Dermis blood vessel endothelial cell (primary cell): ENCODE measurements around the gene LAMC3. TPM values are rescaled to one million over a fixed set of nuclear protein-coding genes. Genes with fewer than 3 reads are reported as not detected.

Experiments
- DNase-seq: peaks from one replicate; pipeline ENCODE4 v3.0.0; 2010
- total RNA-seq: library from RNA; depleted of rRNA; stranded (reverse); fragments of >200 nt; gene quantifications from 2 replicates; pipeline ENCODE4 v1.2.3, GENCODE V29; 2014

Gene LAMC3
- total RNA-seq, 1 donor from 2014 or later = 0.51 TPM

DNA sequence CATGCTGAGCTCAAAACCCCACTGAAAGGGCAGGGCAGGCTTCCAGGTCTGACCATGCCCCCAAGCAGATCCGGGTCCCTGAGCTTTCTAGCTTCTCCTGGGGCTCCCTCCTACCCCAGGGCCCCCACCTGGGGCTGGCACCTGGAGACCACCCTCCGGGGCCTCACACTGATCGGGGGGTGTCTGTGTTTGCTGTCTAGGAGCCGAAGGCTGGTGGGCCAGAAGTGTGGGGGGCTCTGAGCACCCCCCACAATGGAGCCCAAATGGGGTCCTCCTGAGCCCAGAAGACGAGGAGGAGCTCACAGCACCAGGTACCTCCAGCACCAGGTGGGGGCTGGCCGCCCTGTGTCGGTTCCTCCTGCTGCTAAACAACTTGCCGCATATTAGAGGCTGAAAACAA, 39.8 kb downstream of the LAMC3 start:
- DNase-seq = no peak

DNA sequence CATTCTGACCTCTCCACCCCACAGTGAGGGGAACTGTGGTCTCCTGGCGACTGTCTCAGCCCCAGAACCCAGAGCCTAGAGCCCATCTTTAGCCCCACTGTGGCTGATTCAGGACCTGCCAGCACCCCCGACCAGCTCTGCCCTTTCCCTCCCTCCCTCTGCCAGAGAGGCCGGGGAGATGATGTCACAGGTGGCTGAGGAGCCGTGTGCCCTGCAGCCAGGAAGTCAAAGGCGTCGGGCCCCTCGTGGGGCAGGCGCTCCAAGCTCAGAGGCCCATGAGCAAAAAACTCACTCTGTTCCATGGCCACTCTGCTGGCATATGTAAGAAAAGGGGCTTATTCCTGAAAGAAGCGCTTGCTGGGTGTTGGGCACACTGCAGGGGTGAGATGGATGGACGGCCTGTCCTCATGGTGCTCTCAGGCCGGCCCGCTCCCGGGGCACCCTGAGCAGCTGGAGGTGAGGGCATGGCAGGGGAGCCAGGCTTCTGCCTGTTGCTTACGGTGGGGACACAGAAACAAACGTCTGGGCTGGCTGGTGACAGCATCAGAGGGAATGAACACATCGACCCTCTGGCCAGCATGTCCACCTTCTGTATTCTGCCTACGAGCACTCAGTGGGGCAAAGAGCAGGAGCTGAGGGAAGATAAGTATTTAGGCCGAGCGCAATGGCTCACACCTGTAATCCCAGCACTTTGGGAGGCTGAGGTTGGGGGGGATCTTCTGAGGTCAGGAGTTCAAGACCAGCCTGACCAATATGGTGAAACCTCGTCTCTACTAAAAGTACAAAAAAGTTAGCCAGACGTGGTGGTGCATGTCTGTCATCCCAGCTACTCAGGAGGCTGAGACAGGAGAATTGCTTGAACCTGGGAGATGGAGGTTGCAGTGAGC, 41.1 kb downstream of the LAMC3 start:
- DNase-seq = peak; percentile 11

DNA sequence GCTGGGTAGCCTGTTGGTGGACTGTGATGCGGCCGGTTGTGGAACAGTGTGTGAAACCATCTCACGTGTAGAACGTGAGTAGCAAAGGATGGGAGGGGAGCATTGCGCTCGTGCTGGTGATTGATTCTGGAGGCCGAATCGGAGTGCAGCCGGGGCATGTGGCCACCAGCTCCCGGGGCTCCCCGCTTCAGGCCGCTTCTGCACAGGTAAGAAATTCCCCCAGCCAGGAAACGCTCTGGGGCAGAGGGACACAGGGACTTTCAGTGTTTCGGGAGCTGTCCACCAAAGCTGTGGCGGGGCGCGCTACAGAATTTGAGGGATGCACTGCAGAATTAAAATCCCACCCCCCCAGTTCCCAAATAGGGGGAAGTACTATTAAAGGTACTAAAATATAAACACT, 41.9 kb downstream of the LAMC3 start:
- no peak for DNase-seq

DNA sequence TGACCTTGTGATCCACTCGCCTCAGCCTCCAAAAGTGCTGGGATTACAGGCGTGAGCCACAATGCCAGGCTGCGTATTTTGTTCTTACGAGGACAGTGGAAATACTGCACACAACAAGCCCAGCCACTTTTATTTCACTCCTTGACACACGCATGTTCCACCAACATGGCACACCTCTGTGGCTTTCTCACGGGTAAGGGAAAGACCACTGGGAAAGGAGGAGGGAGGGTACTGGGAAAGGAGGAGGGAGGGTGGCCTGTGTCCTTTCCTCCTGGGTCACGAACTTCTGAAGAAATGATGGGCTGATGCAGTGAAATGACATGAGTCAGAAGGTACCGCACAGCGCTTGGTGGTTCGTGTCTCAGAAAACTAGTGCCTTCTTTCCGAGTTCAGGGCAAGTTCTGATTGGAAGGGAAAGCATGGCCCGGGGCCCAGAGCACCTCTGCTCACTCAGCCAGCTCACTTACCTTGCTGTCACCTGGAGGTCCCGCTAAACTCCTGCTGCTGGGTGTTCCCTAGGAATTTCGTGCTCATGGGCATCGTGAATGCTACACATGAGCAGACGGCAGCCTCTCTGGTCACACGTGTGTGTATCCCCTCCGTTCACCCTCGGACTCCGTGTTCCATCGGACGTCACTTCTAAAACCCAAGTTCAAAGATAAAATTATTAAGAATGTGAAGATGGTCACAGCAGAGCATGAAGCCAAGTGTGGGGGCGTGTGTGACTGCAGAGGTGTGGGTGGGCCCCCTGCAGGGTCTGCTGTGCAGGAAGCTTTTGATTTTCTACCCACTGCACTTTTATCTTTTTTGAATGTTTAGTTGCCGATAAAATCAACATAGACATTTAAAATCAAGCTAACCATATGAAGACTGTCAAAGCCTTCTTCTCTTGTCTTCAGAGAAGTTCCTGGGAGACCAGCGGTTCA, 42.9 kb downstream of the LAMC3 start:
- DNase-seq = no peak

DNA sequence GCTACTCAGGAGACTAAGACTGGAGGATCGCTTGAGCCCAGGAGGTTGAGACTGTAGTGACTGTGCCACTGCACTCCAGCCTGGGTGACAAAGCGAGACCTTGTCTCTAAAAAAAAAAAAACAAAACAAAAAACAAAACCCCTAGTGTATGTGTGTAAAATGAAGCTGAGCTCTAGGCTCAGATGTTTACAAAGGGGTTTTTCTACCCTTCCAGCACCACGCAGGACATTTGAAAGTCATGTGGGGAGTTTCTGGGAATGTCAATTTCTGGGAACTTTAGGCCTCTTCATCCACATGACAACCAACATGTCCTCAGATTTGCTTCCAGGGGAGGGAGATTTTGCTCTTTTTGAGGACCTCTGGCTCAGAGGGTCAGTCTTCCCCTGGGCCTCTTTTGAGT, 44.9 kb downstream of the LAMC3 start:
- DNase-seq = no peak

DNA sequence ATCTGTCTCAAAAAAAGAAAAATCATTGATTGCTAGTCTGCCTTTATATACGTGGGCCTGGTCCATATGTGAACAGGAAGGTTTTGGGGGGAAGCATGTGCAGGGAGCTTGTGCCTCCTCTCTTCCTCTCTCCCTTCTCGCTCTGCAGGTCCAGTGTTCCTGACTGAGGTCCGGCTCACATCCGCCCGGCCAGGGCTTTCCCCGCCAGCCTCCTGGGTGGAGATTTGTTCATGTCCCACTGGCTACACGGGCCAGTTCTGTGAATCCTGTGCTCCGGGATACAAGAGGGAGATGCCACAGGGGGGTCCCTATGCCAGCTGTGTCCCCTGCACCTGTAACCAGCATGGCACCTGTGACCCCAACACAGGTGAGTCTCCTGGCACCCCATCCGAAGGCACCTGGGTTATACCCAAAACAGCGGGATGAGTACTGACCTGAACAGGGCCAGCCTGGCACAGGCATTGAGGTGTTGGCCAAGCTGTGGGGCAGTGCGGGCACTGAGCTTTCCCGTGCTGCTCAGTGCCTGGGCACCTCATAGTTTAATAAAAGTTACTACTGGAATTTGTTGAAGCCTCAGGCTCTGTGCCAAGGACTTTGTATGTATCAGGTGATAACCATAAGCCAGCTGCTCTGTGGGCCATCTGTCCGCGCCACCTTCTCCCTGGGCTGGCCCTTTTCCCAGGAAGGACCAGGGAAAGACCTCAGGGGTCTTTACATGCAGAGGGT, 48.0 kb downstream of the LAMC3 start:
- DNase-seq = no peak

DNA sequence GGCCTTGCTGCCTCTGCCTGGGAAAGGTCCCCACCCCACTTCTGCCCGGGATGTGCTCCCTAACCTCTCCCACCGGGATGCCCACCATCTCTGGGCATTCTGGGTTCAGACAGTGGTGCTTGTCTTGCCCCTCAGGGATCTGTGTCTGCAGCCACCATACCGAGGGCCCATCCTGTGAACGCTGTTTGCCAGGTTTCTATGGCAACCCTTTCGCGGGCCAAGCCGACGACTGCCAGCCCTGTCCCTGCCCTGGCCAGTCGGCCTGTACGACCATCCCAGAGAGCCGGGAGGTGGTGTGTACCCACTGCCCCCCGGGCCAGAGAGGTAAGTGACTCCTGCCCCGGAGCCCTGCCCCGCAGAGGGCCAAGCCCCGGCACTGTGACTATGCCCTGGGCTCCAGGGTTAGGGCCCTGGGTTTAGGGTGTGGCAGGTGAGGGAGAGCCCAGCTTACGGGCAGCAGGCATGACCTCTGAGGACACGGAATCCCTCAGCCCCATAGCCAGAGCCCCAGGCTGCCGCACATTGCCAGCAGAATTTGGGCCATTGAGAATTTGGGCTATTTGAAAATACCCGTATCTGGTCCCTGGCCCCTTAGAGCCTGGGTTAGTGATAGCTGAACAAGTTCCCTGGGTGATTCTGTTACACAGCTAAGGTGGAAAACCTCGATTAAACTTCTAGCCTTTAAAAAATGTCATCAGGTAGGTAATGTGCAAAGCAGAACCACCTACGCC, 52.1 kb downstream of the LAMC3 start:
- no peak for DNase-seq

DNA sequence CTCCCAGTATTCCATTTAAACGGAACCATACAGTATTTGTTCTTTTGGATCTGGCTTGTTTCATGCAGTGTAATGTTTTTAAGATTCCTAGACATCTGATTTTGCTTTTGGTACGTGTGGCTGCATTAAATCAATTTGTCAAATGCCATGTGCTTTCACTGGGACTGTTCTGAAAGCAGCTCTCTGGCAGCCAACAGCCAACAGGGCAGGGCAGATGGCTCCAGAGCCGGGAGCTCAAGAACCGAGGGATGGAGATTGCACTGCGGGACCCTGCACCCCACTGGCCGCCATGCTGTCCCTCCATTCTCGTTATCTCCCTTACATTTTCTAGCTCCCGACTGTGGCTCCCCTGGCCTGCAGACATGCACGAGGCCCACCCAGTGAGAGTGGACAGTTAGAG, 54.0 kb downstream of the LAMC3 start:
- no peak for DNase-seq

DNA sequence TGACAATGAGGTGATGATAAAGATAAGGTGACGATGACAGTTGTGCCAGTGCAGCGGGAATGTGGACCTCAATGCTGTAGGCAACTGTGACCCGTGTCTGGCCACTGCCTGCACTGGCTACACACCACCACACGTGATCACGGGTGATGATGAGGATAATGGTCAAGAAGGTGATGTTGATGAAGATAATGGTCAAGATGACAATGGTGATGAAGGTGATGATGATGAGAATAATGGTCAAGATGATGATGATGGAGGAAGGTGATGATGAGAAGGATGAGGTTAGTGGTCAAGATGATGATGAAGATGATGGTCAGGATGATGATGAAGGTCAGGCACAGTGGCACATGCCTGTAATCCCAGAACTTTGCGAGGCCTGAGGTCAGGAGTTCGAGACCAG, 56.6 kb downstream of the LAMC3 start:
- DNase-seq = no peak

DNA sequence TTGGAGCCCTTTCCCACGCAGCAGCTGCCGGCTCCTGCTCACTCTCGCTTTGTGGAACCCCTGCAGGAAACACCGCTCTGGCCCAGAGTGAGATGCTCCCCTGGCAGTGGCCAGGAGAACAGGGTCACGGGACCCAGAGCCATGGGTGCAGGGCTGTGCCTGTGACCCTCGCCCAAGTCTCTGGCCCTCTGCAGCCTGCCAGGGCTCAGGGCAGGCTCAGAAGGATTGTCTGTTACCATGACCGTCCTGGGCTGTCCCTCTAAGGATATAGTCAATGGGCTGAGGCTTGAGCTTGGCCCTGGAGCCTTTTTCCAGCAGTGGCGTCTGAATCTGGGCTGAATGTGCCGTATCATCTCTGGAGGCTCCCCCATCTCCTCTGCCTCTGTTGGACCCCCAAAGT, 58.7 kb downstream of the LAMC3 start:
- no peak for DNase-seq

DNA sequence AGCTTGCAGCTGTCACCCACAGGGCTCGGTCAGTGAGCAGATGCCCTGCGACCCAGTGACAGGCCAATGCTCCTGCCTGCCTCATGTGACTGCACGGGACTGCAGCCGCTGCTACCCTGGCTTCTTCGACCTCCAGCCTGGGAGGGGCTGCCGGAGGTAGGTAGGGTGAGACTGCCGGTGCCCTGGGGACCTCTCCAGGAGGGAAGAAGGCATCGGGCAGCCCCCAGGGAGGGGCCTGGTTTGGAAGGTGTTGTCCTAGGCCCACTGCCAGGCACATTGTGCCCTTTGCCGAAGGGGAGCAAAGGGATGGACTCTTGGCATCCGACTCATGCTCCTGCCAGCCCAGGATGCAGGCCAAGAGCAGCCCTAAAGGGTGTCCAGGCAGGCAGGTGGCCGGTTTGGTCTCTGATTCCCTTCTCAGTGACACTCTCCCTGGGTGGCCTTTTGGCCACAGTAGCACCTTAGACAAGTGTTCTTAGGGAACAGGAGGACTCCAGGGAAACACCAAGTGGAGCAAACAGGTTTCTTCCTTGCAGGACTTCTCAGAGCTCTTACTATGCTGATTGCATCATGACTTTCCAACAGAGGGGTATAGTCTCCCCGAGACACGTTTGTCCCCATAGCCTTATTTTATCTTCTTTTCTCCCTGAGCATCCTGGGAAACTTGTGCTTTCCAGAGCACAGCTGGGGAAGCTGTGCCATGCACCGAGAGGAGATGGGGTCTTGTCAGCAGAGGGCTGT, 59.3 kb downstream of the LAMC3 start:
- no peak for DNase-seq

DNA sequence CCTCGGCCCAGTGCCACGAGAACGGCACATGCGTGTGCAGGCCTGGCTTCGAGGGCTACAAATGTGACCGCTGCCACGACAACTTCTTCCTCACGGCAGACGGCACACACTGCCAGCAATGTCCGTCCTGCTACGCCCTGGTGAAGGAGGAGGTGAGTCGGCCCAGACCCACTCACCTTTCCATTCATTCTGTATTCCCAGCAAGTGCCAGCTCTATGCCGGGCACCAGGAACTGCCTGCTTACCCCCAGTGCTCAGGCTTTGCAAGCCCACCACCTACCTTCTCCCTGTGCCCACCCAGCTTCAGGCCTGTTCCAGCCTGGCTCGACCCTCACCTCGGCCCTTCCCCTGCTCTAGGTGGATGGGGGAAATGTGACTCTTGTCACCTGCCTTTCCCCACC, 60.7 kb downstream of the LAMC3 start:
- DNase-seq = no peak

DNA sequence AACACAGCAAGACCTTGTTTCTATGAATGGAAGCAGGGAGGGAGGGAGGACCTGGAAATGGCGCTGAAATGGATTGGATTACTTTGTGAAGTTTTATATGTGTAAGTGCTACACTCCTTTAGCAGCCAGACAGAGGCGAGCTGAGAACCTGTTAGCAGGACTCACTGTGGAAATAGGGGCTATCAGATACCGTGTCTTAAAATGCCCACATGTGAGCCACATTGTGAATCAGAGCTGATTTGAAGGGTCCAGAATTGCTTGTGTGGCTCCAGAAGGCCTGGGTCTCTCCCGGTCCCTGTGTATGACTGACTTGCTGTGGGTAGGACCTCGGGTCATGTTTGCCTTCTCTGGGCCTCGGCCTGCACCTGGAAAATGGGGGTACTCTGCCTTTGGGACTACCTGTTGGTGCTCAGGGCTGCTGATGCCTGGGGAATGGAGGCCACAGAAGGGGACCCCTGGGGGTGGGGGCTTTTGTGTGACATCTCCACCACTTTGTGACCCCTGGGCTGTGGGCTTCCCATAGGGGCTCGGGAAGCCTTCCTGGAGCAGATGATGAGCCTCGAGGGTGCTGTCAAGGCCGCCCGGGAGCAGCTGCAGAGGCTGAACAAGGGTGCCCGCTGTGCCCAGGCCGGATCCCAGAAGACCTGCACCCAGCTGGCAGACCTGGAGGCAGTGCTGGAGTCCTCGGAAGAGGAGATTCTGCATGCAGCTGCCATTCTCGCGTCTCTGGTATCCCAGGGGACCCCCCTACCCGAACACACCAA, 63.3 kb downstream of the LAMC3 start:
- DNase-seq = no peak

DNA sequence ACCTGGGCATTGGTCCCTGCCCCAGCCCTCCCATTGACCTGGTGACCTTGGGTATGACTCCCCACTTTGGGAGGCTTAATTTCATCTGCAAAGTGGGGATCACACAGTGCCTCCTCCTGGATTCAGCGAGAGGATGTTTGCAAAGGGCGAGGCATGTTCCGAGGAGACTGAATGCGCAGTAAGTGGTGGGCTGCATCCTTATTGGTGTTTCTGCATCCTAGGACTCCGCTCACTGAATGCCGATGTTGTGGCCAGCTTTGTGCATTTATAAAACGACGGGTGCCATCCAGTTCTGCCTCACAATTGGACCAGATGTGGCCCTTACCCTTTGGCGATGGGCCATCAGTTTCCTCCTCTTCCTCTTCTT, 63.9 kb downstream of the LAMC3 start:
- DNase-seq = no peak

DNA sequence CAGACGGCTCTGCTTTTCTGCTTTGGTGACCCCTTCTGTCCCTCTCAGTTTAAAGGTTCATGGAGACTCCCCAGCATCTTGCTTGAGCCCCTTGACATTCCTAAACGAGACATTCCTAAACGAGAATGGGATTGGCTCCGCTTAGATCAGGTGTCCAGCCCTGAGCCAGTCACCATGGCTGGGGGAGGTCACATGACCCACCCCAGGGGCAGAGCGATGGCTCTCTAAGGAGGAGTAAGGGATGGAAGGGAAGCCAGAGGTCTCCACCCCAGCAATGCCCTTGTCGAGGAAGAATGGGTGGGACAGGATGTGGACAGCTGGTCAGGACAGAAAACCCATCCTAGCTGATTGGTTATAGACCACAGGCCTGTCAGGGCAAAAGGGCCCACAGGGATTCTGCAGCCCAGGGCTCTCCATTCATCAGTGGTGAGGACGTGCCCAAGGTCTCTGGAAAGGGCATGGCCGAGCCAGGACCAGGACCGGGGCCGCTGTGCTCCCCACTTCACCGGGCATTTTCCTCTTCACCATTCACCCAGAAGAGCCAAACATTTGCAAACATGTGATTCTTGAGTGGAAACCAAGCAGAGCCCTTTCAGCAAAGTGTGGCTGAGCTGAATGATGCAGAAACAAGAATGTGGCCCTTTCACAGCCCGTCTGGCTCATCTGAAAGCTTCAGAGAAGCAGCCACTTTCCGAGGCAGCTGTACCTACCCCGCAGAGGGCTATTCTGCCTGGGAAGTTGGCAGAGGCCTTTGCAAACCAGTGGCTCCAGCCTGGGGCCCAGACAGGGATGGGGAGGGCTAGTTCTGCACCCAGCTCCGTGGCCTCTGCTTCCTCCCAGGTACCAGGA, 67.6 kb downstream of the LAMC3 start:
- DNase-seq = no peak

DNA sequence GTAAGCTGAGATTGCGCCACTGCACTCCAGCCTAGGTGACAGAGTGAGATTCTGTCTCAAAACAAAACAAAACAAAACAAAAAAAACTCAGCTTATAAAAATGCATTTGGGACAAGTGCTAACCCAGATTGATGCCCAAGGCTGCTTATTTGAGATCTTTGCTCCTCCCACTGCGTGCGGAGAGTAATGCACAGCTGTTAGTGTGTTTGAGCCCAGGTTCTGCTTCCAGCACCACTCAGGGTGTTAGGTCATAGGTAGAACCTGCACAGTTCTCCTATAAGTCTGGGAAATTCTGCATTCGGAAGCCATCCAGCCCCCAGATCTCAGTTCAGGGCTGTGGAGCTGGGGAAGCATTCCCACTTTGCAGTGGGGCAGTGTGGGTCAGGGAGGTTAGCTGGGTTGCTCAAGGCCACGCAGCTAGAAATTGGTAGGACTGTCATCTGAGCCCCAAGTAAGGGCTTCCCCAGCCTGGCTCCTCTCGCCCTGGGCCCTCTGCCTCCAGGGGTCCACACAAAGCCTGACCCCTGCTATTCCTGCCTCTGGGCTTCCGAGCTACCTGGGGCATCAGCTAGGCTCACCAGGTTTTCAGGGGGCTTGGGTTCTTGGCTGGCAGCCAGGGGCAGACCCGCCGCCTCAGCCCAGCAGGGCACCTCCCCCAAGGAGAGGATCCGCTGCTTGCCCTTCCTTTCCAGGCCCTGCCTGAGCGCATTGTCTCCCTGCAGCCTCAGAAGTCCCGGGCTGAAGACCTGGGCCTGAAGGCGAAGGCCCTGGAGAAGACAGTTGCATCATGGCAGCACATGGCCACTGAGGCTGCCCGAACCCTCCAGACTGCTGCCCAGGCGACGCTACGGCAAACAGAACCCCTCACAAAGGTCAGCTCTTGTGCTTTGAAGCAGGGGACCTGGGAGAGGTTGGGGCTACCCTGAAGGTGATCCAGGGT, 69.7 kb downstream of the LAMC3 start:
- DNase-seq = no peak

DNA sequence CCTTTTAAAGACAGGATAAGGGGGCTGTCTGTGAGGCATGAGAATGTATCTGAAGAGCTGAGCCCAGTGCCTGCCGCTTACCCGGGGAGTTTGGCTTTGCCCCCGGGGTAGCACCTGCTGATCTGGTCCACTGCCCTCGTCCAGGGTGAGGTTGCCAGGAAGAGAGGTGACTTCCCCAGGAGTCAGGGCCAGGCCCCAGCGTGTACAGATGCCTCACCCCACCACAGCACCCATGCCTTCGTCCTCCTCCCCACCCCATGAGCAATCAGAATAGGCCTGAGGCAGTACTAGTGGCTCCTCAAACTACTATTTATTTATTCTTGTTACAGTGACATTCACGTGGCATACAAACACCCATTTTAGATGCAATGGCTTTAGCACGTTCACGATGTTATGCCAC, 71.6 kb downstream of the LAMC3 start:
- DNase-seq = no peak

DNA sequence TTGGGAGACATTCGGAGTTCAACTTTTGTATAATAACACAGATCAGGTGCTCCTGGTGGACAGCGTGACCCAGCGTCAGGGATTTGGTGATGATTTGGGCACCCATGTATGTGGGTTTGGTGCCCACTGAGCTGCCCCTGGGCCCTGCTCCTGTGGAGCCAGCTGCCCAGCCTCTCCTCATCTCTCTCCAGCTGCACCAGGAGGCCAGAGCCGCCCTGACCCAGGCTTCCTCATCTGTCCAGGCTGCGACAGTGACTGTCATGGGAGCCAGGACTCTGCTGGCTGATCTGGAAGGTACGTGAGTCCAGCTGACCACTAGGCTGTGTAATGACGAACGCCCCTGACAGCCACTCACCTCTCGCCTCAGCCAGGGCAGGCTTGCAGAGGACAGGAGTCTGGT, 72.9 kb downstream of the LAMC3 start:
- DNase-seq = no peak
